Ramos (cell line): Measurements from ENCODE around the gene HEXIM2.

Experiments
- in situ Hi-C: fragments of 300-500 bp; cut with MboI; formaldehyde crosslinking; loops from one replicate; pipeline ENCODE4 v1.14.3; 2022; ENCODE audit warnings: low sequenced_read_pairs; ENCODE audit not compliant: unreplicated experiment

Gene HEXIM2

DNA sequence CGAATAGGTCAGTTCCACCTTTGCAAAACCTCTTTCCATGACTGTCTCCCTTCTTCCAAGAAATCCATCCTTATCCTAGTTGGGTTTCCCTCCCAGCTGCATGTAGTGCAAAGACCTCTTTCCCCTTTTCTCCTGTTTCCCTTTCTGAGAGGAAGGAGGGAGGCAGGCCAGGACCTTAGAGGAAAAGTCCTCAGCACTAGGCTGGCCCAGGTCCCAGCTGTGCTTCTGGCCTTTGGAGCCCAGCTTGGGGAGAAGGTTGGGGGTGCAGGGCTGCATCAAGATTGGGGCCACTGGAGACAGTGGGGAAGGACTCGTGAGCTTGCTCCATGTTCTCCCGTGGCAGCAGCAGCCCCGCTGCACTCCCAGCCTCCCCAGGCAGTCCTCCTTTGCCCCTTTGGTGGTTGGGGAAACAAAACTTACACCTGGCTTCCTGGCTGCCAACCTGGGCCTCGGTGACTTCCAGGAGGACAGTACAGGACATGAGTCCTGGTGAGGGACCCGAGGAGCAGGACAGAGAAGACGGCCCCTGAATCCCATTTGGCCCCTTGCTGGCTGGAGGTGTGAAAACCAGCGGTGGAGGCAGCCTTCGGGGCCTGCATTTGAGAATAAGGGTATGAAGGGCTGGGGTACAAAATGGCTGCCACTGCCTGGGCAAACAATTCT is 481 bp downstream of the HEXIM2 start:
- in situ Hi-C loops = loop anchor here (5.0 kb wide), 1 partner anchor 35 kb away; no protein-coding TSS in a partner anchor

DNA sequence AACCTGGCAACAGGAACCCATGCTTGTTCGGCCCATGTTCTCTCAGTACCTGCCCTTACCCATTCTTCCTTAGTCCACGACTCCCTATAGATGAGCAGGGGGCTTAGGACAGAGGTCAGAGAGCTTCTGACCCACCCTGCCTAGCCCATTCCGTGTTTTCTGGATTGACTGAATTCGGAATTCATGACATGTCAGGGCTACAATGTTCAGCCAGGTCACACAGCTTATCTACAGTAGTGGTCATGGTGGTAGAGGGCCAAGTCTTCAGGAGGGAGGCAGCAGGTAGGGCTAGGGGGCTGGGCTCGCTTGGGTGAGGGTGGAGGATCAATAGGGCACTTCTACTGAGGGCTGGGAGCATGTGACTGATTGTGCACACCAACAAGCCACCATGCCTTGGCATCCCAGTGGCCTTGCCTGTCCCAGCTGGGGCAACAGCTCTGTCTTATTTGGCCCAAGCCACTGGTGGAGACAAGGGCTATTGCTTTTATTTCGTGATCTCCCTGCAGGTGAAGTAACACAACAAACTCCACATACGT is 3.1 kb downstream of the HEXIM2 start:
- in situ Hi-C loops = loop anchor here (5.0 kb wide), 1 partner anchor 32 kb away; no protein-coding TSS in a partner anchor

DNA sequence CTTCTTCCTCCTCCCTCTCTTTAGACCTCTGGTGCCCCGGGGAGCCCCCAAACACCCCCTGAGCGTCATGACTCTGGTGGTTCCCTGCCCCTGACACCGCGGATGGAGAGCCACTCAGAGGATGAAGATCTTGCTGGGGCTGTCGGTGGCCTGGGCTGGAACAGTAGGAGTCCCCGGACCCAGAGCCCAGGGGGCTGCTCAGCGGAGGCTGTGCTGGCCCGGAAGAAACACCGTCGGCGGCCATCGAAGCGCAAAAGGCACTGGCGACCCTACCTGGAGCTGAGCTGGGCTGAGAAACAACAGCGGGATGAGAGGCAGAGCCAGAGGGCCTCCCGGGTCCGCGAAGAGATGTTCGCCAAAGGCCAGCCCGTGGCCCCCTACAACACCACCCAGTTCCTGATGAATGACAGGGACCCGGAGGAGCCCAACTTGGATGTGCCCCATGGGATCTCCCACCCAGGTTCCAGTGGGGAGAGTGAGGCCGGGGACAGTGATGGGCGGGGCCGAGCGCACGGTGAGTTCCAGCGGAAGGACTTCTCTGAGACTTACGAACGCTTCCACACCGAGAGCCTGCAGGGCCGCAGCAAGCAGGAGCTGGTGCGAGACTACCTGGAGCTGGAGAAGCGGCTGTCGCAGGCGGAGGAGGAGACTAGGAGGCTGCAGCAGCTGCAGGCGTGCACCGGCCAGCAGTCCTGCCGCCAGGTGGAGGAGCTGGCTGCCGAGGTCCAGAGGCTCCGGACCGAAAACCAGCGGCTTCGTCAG is 7.5 kb downstream of the HEXIM2 start:
- in situ Hi-C loops = no loop called here

DNA sequence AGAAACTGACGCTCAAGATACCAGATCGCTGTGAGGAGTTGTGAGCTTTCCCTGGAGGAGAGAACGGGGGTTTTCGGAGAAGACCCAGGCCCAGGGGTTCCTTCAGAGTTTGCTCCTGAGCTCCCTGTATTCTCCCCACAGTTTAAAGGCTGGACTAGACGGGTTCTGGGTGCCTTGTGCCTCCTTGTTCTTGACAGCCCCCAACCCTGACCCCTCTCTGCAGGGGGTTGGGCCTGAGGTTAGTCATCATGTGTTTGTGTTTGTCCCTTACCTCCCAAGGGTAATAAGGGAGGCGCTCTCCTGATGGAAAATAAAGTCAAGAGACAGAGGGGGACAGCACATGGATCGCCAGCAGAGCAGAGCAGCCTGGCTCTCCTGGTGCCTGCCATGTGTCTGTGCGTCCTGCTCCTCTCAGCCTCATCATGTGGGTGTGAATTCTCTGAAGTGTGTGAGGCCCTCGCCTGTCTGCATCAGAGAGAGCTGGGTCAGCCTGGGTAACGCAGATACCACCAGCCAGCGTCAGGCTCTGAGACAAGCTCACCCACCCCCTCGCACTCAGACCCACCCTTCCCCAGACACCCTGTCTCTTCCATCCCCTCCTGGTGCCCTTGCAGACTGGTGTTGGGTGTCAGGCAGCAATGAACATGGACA is 8.7 kb downstream of the HEXIM2 start:
- in situ Hi-C loops = no loop called here

DNA sequence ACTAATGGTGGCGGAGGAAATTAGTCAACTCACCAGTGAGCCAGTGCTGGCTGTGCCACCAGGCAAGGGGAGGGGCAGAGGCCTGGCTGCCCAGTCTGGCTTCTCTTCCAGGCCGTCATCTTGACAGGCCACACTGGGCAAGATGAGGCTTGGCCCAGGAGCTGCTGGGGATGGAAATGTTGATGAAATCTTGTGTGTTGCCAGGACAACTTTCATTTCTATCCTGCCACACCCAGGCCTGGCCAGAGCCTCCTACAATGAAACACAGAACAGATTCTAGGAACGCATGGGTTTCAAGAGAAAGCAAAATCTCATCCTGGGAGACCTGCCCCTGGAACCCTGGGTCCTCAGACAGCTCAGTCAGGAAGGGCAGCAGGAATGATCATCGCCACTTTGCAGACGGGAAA is 9.3 kb downstream of the HEXIM2 start:
- in situ Hi-C loops = no loop called here

DNA sequence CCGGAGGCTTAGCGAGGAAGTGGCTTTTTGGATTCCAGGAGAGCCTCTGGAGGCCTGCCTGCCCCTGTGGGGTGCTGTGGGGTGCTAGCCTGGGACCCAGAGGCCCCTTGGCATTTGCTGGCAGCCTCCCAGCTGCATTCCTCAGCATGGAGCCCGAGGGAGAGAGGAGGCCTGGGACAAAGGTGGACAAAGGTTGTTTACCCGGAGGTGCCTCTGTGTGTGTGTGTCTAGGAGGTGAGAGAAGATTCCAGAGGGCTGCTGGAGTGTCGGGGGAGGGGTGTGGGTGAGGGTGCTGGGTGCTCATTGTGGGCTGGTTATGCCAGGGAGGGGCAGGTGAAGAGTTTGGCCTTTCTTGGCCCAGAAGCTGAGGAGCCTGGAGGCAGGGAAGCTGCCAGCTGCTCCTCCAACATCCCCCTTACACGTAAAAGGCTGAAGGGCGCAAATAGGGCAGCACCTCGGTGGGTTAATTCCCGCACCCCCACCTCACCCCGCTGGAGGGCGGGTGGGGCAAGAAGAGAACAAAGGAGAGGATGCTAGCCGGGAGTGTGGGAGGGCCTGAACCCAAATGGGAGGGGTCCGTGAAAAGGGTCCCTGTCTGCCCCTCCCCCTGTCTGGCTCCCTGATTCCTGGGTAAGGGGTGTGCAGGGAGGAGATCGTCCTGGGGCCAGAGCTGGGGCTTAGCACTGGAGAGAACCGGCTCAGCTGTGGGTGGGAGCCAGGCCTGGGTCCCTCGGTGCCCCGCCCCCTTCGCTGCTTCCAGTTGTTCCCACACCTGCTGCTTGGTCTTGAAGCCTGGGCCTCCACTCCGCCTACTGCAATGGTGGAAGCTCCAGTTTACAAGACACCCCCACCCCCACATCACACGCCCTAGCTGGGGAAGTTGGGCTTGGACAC is 9.9 kb downstream of the HEXIM2 start:
- in situ Hi-C loops = no loop called here

DNA sequence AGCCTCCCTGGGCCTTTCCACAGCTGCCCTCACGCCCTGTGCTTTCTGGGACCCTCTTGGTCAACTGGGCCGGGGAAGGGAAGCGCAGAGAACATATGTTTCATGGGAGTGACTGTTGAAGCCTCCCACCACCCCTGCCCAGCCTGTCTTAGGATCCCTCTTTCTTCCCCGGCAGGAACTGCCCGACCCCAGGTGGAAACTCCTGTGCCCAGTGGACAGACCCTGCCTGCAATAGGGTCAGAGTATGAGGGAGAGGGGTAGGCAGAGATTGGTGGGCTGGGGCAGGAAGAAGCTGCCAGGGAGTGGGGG is 10.5 kb downstream of the HEXIM2 start:
- in situ Hi-C loops = no loop called here

DNA sequence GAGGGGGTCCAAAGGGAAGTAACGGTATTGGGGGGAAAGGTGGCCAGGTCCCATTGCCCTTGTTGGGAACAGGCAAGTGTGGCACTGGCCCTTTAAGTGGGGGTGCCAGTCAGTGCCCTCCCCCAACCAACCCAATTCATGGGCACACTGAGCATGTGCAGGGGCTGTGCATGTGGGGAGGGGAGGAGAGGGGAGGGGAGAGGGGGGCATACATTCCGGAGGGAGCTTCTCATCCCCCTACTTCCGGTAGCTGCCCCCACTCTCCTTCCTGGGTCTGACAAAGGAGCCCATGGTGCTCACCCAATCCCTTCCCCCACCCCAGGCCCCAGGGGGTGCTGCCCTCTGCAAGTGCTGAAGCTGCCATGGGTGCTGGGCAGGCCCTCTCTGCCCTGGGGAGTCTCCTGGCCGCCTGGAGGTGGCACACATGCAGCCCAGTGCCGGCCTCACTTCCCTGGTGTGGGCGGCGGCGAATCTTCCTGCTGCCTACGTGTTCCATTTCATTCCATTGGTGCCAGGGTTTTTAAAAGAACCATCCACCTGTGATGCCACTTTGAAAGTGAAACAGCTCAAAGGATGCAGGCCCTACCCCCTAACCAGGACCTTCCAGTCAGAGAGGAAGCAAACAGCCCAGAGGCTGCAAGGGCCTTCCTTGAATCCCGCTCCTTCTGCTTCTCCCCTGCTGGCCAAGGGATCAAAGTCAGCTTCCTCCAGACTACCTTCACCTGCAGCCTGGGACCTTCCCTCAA is 11.0 kb downstream of the HEXIM2 start:
- in situ Hi-C loops = no loop called here

DNA sequence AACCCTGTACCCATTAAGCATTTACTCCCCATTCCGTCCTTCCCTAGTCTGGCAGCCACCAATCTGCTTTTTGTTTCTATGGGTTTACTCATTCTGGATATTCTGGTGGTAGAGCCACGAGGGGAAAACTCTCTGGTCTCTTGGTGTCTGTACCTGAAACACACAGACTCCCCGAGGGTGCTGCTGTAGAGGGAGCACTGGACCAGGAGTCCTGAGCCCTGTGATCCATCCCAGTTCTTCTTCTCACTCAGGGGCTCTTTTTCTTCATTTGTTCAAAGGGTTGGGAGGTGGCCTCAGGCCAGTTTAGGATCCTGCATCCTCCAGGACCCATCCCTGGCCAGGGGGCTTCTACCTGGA is 14.1 kb downstream of the HEXIM2 start:
- in situ Hi-C loops = no loop called here

DNA sequence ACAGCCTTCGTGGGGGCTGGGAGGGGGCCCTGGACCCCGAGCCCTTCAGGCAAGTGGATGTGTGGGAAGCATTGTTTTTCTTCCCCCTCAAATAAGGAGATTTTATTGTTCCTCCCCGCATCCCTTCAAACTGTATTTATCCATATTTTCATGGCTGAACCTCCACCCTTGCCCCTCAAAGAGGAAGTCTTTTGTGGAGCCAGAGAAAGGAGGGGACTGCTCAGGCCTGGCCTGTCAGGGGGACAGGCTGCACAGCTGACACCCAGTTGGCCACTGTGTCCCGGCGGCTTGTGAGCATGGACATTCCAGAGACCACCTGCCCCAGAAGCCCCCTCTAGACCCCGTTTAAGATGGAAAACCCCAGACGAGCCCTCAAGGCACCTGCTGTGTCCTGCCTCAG is 15.9 kb downstream of the HEXIM2 start:
- in situ Hi-C loops = no loop called here

DNA sequence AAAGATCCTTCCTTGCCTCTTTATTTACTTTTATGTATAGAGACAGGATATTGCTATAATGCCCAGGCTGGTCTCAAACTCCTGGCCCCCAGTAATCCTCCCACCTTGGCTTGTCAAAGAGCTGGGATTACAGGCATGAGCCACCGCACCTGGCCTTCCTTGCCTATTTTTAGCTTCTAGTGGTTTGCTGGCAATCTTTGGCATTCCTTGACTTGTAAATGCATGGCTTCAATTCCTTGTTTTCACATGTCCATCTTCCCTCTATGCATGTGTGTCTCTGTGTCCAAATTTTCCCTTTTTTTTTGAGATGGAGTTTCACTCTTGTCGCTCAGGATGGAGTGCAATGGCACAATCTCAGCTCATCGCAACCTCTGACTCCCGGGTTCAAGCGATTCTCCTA is 22.5 kb downstream of the HEXIM2 start:
- in situ Hi-C loops = no loop called here

DNA sequence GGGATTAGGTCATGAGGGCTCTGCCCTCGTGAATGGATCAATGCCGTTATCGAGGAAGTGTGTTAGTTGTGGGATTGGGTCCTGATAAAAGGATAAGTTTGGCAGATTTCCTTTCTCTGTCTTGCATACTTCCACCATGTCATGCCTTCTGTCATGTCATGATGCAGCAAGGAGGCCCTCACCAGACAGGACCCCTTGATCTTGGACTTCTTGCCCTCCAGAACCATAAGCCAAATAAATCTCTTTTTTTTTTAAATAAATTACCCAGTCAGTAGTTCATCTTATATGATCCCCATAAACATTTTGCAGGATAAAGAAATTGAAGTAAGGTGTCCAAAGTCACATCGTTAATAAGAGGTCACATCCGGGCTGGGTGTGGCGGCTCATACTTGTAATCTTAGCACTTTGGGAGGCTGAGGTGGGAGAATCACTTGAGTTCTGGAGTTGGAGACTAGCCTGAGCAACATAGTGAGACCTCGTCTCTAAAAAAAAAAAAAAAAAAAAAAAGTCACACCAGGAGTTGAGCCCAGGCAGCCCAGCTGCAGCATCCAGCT is 25.2 kb downstream of the HEXIM2 start:
- in situ Hi-C loops = no loop called here

DNA sequence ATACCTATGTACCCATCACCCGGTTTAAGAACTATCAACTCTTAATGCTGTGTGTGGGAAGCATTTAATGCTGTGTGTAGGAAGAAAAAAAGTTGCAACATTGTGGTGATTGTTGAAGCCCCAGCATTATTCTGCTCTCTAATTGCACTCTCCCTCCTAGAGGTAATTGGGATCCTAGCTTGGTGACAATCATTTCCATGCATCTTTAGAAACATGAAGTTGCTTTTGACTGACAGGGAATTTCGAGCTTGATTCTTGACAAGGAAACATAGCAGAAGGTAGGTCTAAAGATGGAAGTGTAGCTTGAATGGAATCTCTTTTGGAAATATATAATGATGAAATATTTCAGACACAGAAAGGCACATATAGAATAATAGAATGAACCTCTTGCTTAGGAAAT is 27.3 kb downstream of the HEXIM2 start:
- in situ Hi-C loops = no loop called here

DNA sequence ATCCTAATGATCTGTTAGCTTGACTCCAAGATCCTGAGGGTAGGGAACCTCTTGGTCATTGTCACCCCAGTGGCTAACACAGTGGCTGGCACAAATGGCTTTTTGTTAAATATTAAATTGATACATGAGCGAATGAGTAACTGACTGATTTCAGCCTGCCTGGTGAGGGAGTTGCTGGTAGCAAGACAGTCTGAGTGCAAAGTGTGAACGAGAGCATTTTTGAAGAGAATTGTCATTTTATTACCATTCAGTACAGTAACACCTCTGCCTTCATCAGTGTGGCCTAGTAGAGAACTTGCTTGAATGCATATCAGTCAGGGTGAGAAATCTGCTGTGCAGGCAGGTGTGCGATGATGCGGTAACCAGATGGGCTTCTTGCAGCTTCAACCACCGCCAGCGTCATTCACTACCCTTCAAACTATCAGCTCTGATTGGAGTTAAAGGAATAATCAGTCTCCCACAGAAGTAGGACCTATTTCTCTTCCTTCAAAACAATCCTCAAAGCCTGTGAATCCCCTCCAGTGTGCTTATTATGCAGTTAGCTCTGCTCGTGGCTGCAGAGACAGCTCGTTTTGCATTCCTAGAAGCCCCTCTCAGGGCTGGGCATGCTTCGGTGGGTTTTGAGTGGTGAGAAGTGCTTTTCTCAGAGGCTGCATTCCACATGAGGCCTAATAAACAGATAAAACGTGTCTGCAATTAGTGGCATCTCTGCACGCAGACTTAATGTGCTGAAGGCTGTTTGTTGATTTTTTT is 29.0 kb downstream of the HEXIM2 start:
- in situ Hi-C loops = loop anchor here (10.0 kb wide), 1 partner anchor 46 kb away; the partner anchor contains the start of gene HEXIM1

DNA sequence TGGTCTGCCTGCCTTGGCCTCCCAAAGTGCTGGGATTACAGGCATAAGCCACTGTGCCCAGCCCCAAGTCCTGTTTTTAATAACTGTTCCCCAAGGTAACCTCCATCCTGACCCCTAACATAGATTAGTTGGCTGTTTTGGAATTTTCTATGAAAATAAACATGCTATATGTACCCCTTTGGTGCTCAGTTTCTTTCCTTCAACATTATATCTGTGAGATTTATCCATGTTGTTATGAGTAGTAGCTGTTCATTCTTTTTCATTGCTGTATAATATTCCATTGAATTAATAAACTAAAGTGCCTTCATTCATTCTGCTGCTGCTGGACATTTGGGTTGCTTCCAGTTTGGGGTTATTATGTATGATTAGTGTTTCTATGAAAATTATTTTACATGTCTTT is 33.7 kb downstream of the HEXIM2 start:
- in situ Hi-C loops = loop anchor here (5.0 to 10.0 kb wide), 2 partner anchors 33 to 51 kb away; partner anchors contain the start of genes HEXIM1 and HEXIM2

DNA sequence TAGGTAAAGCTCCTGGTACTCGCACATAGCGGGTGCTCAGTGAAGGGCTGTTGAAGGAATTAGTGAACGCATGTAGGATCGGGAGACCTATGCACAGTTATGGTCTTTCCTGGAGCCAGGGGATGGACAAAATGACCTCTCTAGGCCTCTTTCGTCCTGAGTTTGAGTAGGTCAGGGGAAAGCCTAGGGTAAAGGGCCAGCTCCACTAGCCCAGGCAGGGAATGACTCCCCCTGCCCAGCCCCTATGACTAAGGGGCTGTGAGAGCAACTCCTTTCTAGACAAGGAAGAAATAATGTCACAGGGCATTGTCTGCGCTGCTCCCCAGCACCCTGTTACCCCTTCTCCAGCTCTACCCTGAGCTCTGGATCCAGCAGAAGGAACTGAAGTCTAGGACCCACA is 35.4 kb downstream of the HEXIM2 start:
- in situ Hi-C loops = loop anchor here (5.0 to 10.0 kb wide), 2 partner anchors 35 to 52 kb away; partner anchors contain the start of genes HEXIM1 and HEXIM2

DNA sequence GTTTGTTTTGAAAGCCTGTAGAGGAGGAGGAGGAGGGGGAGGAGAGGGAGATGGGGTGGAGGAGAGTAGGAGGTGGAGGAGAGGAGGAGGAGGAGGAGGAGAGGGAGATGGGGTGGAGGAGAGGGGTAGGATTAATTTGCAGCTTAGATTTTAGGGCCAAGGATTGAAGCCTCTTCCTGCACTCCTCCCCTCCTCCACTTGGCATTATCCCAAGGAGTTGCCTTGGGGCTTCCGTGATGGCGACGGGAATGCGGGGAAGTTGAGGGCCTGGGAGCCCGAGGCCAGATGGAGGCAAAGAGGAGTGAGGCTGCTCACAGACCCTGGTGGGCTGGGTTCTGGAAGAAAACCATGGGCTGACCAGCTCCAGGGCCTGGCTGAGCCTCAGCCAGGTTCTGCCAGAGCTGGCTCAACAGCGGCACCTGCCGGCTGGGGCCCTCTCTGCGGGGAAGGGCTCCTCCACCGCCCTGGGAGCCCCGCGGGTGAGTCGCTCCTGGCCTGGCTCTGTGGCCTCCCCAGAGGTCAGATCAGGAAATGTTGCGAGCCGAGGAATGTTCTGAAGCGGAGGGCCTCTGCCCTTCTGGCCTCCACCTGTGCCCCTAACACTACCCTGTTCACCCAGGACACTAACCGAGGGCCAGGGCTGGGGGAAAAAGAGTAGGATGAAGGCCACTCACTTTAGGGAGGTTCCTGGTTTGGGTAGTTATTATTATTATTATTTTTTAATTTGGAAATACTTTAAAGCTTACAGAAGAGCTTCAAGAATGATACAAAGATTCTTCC is 36.1 kb downstream of the HEXIM2 start:
- in situ Hi-C loops = loop anchor here (5.0 to 10.0 kb wide), 2 partner anchors 35 to 53 kb away; partner anchors contain the start of genes HEXIM1 and HEXIM2

DNA sequence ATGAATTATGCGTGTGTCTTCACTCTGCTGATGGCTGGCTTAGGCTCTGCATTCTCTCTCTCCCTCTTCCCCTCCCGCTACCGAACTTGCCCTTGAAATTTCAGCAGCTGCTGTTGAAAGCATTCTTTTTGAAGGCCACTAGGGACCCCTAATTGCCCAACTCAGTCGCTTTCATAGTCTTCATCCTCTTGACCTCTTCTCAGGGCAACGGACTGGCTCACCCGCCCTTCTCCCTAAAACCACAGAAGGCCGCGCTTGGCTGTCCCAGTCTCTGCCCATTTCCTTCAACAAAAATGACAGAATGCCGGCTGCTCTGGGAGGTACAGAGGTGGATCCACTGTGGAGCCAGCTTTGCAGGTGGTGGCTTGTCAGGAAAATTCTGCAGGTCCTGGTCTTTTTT is 39.0 kb downstream of the HEXIM2 start:
- in situ Hi-C loops = no loop called here
